K562 (cell line): ENCODE measurements around the gene IGF2BP3. TPM values are rescaled to one million over a fixed set of nuclear protein-coding genes. Genes with fewer than 3 reads are reported as not detected.

Experiments used
- ARID1B ChIP-seq: fragments of 450-650 bp; IDR thresholded peaks from 2 replicates; pipeline ENCODE4 v1.6.1; 2016; ENCODE audit warnings: antibody characterized with exemption, mild to moderate bottlenecking, inconsistent platforms
- BRD9 ChIP-seq: fragments of 450-650 bp; IDR thresholded peaks from 2 replicates; pipeline ENCODE4 v1.6.1; 2018; ENCODE audit warnings: low read depth; ENCODE audit not compliant: partially characterized antibody
- CCNT2 ChIP-seq: IDR thresholded peaks from 2 replicates; pipeline ENCODE4 v1.6.1; 2011; ENCODE audit warnings: borderline replicate concordance, low read depth, mild to moderate bottlenecking, moderate library complexity, mixed read lengths, low read length; ENCODE audit not compliant: insufficient read length; ENCODE audit errors: extremely low read depth
- MTA1 ChIP-seq: fragments of 450-650 bp; IDR thresholded peaks from 2 replicates; pipeline ENCODE4 v1.6.1; 2017; ENCODE audit warnings: borderline replicate concordance
- NFIC ChIP-seq: fragments of 450-650 bp; IDR thresholded peaks from 2 replicates; pipeline ENCODE4 v1.6.1; 2017; ENCODE audit warnings: mild to moderate bottlenecking, inconsistent platforms
- PCBP1 ChIP-seq: fragments of 200-400 bp; formaldehyde crosslinking; IDR thresholded peaks from 2 replicates; pipeline ENCODE4 v1.6.1; 2018; ENCODE audit warnings: mild to moderate bottlenecking, low read depth, low read length; ENCODE audit not compliant: poor library complexity, severe bottlenecking
- POLR2B ChIP-seq: fragments of 450-650 bp; IDR thresholded peaks from 2 replicates; pipeline ENCODE4 v1.6.1; 2018; ENCODE audit warnings: low read depth; ENCODE audit not compliant: partially characterized antibody
- POLR2G ChIP-seq: fragments of 200-400 bp; formaldehyde crosslinking; IDR thresholded peaks from 2 replicates; pipeline ENCODE4 v1.6.1; 2017; ENCODE audit warnings: low read depth, mild to moderate bottlenecking, antibody characterized with exemption, low read length, moderate library complexity
- RBFOX2 ChIP-seq: fragments of 200-400 bp; formaldehyde crosslinking; IDR thresholded peaks from 2 replicates; pipeline ENCODE4 v1.6.1; 2017; ENCODE audit warnings: low read depth, mild to moderate bottlenecking, low read length, moderate library complexity
- RBM22 ChIP-seq: fragments of 200-400 bp; formaldehyde crosslinking; IDR thresholded peaks from 2 replicates; pipeline ENCODE4 v1.6.1; 2018; ENCODE audit warnings: low read length, low read depth; ENCODE audit not compliant: poor library complexity, severe bottlenecking
- RNF2 ChIP-seq: sonication (generic); IDR thresholded peaks from 2 replicates; pipeline ENCODE4 v1.6.1; 2016
- SAFB ChIP-seq: fragments of 200-400 bp; formaldehyde crosslinking; IDR thresholded peaks from 2 replicates; pipeline ENCODE4 v1.6.1; 2017; ENCODE audit warnings: low read depth, low read length, borderline replicate concordance
- SIN3A ChIP-seq, 2 experiments: fragments of 150-350 bp in 1 of 2; IDR thresholded peaks; 2 replicates each; pipeline ENCODE4 v1.6.1; 2011 to 2016; ENCODE audit warnings: borderline replicate concordance in 2 of 2, low read depth in 2 of 2, low read length in 2 of 2, mild to moderate bottlenecking in 2 of 2, moderate library complexity in 2 of 2; ENCODE audit not compliant: control insufficient read depth in 1 of 2
- SRF ChIP-seq, 2 experiments: fragments of 250-450, 450-650 bp in 1 of 2; sonication (Bioruptor Pico) in 1 of 2; sonication (generic) in 1 of 2; formaldehyde crosslinking; IDR thresholded peaks; 2 replicates each; pipeline versions ENCODE4 v1.5.0 to v1.5.1; 2020 to 2022; ENCODE audit warnings: mild to moderate bottlenecking in 1 of 2, missing genetic modification reagents in 1 of 2
- TBP ChIP-seq: optimal IDR thresholded peaks from 2 replicates; pipeline ENCODE3; 2011; ENCODE audit warnings: low read depth, low read length, improper control_type of control experiment
- TOE1 ChIP-seq, 2 experiments: fragments of 450-650 bp in 1 of 2; sonication (generic) in 1 of 2; formaldehyde crosslinking in 1 of 2; IDR thresholded peaks; 2 replicates each; pipeline versions ENCODE4 v1.7.1 to v1.8.0; 2016 to 2022; ENCODE audit warnings: borderline replicate concordance in 2 of 2, mild to moderate bottlenecking in 2 of 2, antibody characterized with exemption in 1 of 2, inconsistent platforms in 1 of 2, low read depth in 1 of 2, missing genetic modification reagents in 1 of 2, moderate library complexity in 1 of 2
- ZNF830 ChIP-seq: fragments of 250-450 bp; sonication (Bioruptor Pico); IDR thresholded peaks from 2 replicates; pipeline ENCODE4 v1.5.0; 2021; ENCODE audit warnings: mild to moderate bottlenecking
- polyA plus RNA-seq, 8 experiments: library from polyadenylated mRNA; depleted of rRNA in 4 of 8; stranded (reverse) in 5 of 8; unstranded in 3 of 8; fragments of >200 nt; fragmentation: Nextera tagmentation in 2 of 8; fragmentation: Illumina TruSeq in 1 of 8; extraction: Ambion mirVana in 2 of 8; extraction: Trizol in 1 of 8; gene quantifications; 2 replicates each; pipeline versions ENCODE4 v1.2.1 to v1.2.3, GENCODE V29; 2011 to 2014; ENCODE audit warnings: inconsistent platforms in 1 of 8, missing spikeins in 1 of 8
- total RNA-seq, 7 experiments: library from RNA; depleted of rRNA in 6 of 7; stranded (reverse); fragments of >200 nt in 6 of 7; fragmentation: Illumina TruSeq in 2 of 7; extraction: Trizol in 2 of 7; gene quantifications; 2 replicates each; pipeline versions ENCODE4 v1.2.1 to v1.2.3, GENCODE V29; 2011 to 2021; ENCODE audit warnings: low replicate concordance in 1 of 7
- TF ChIP-seq, protein P1 (sequence below), 2 experiments: fragments of 450-650 bp; IDR thresholded peaks; 2 replicates each; pipeline ENCODE4 v1.6.1; 2018; ENCODE audit warnings: mild to moderate bottlenecking in 2 of 2, low read depth in 1 of 2; ENCODE audit not compliant: partially characterized antibody in 2 of 2
- TF ChIP-seq, protein P2 (sequence below): fragments of 200-800 bp; sonication (Bioruptor generic); IDR thresholded peaks from 2 replicates; pipeline ENCODE4 v1.6.1; 2017; ENCODE audit warnings: missing genetic modification characterization, missing compliant biosample characterization

Gene IGF2BP3
- total and polyA plus RNA-seq, 9 of the 15 experiments (the other 6 are each of a cell fraction or from before 2014, with no cell fraction given): 8.4 to 88.1 (median 61.2) TPM

DNA sequence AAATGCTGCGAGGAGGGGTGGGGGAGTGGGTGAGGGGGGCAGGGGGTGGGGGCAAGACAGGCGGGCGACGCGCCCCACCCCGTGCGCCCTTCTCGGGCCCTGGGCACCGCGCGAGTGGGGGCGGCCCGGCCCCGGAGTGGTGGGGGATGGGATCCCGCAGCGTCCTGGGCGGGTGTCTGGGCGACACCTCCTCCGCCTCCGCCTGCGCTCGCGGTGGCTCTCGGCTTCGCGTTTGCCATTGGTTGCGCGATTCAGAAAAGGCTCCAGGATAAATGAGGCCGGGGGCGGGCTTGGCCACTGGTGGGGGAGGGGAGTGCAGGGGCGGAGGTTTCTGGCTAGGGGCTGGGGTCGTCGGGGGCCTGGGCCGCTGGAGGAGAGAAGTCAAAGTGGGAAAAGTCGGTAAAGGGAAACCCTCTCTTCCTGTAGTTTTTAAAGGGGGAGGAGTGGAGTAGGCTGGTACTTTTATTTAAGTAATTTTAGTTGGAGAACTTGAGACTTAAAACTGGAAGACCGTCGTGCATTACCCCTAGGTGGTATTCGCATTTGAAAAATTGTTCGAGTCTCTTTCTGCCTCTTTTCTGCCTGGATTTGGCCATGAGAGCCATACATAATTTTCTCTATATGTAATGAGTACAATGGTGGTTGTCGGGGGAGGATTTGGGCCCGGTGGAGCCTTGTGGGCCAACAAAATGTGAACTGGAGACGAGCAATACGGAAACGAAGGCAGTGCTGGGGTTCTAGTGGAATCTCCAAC is 992 bp upstream of the IGF2BP3 start (continued):
- TF ChIP-seq SAFB (0 out of 2 replicates have a peak, but pooled peaks have one; percentile 28), ARID1B (peak; percentile 34; the same call in 1 of the 2 replicates), POLR2B (peak; percentile 59), POLR2G (peak; percentile 88), MTA1 (no peak), ZNF830 (CRISPR knock-in tag) (no peak), BRD9 (peak; percentile 58), CCNT2 (peak; percentile 63), RBFOX2 (peak; percentile 83), SIN3A (IDR thresholded peaks at IDR 0.05; ENCODE audit: borderline replicate concordance in 2 of 2, control insufficient read depth in 1 of 2, low read depth in 2 of 2, low read length in 2 of 2) (peak in 1 of 2 experiments; percentile 24; a peak in 1 of 4 replicates), TBP (peak; percentile 80), RBM22 (peak; percentile 36), SRF (CRISPR knock-in tag; IDR thresholded peaks at IDR 0.05) (no peak), RNF2 (peak; percentile 82), PCBP1 (peak; percentile 96), NFIC (peak; percentile 40), TOE1 (IDR thresholded peaks at IDR 0.05; ENCODE audit: borderline replicate concordance) (0 out of 2 replicates have a peak, but pooled peaks have one; percentile 21), TOE1 (CRISPR knock-in tag; IDR thresholded peaks at IDR 0.05; ENCODE audit: borderline replicate concordance, low read depth) (no peak)
- TF ChIP-seq, protein P1, sequence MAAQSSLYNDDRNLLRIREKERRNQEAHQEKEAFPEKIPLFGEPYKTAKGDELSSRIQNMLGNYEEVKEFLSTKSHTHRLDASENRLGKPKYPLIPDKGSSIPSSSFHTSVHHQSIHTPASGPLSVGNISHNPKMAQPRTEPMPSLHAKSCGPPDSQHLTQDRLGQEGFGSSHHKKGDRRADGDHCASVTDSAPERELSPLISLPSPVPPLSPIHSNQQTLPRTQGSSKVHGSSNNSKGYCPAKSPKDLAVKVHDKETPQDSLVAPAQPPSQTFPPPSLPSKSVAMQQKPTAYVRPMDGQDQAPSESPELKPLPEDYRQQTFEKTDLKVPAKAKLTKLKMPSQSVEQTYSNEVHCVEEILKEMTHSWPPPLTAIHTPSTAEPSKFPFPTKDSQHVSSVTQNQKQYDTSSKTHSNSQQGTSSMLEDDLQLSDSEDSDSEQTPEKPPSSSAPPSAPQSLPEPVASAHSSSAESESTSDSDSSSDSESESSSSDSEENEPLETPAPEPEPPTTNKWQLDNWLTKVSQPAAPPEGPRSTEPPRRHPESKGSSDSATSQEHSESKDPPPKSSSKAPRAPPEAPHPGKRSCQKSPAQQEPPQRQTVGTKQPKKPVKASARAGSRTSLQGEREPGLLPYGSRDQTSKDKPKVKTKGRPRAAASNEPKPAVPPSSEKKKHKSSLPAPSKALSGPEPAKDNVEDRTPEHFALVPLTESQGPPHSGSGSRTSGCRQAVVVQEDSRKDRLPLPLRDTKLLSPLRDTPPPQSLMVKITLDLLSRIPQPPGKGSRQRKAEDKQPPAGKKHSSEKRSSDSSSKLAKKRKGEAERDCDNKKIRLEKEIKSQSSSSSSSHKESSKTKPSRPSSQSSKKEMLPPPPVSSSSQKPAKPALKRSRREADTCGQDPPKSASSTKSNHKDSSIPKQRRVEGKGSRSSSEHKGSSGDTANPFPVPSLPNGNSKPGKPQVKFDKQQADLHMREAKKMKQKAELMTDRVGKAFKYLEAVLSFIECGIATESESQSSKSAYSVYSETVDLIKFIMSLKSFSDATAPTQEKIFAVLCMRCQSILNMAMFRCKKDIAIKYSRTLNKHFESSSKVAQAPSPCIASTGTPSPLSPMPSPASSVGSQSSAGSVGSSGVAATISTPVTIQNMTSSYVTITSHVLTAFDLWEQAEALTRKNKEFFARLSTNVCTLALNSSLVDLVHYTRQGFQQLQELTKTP (IDR thresholded peaks at IDR 0.05; ENCODE audit: low read depth in 1 of 2, partially characterized antibody in 2 of 2): peak; percentile 65 to 68
- TF ChIP-seq, protein P2, sequence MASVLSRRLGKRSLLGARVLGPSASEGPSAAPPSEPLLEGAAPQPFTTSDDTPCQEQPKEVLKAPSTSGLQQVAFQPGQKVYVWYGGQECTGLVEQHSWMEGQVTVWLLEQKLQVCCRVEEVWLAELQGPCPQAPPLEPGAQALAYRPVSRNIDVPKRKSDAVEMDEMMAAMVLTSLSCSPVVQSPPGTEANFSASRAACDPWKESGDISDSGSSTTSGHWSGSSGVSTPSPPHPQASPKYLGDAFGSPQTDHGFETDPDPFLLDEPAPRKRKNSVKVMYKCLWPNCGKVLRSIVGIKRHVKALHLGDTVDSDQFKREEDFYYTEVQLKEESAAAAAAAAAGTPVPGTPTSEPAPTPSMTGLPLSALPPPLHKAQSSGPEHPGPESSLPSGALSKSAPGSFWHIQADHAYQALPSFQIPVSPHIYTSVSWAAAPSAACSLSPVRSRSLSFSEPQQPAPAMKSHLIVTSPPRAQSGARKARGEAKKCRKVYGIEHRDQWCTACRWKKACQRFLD: peak; percentile 75
